Measurements from ENCODE around the gene FHOD1. TPM values are rescaled to one million over a fixed set of nuclear protein-coding genes. Genes with fewer than 3 reads are reported as not detected.
A peak's percentile ranks its signal among the peaks of the same experiment; 100 is the strongest.

FHOD1 gene
- total and polyA plus RNA-seq, 10 of the 15 experiments (the other 5 are each of a cell fraction or from before 2014, with no cell fraction given), result 8.9 to 65.7 (median 18.1) TPM

DNA sequence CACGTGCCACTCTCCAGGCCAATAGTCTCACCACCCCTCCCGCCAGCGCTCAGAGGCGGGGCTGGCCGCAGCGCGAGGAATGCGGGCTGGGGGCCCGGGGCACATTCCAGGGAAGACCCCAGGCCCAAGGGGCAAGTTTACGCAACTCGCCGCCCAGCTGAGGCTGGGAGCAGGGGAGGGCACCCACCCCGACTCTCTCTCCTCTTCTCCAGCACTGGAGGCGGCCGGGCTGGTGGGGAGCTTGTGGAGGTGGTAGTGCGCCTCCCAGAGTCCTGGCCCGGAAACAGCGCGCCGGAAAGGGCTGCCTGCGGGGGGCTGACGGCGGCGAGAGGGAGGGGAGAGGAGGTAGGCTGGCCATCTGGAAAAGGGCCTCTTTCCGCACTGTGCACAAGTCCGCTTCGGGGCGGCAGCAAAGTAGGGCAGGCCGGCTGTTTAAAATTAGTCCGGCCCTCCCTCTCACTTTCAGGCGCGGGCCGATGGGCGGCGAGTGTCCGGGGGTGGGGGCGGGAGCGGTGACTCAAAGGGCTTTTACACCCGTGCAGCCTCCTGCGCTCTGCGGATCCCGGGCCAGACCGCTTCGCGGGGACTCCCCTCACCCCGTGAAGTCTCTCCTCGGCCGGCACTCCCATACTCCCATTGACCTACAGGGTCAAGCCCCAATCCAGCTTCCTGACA, 1.1 kb downstream of the FHOD1 start (continued):
- TF ChIP-seq, protein P1, sequence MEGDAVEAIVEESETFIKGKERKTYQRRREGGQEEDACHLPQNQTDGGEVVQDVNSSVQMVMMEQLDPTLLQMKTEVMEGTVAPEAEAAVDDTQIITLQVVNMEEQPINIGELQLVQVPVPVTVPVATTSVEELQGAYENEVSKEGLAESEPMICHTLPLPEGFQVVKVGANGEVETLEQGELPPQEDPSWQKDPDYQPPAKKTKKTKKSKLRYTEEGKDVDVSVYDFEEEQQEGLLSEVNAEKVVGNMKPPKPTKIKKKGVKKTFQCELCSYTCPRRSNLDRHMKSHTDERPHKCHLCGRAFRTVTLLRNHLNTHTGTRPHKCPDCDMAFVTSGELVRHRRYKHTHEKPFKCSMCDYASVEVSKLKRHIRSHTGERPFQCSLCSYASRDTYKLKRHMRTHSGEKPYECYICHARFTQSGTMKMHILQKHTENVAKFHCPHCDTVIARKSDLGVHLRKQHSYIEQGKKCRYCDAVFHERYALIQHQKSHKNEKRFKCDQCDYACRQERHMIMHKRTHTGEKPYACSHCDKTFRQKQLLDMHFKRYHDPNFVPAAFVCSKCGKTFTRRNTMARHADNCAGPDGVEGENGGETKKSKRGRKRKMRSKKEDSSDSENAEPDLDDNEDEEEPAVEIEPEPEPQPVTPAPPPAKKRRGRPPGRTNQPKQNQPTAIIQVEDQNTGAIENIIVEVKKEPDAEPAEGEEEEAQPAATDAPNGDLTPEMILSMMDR (IDR thresholded peaks at IDR 0.05 in 2 of 3, conservative IDR thresholded peaks at IDR 0.05 in 1 of 3; ENCODE audit: control insufficient read depth in 2 of 3, extremely low read depth in 1 of 3, insufficient read depth in 1 of 3, low read depth in 3 of 3, low read length in 3 of 3), result peak; percentile 40 to 59 (median 44); a peak in 5 of 6 replicates
- TF ChIP-seq ETV6 (conservative IDR thresholded peaks at IDR 0.05 in 1 of 2, IDR thresholded peaks at IDR 0.05 in 1 of 2; ENCODE audit: borderline replicate concordance in 1 of 2, low read depth in 1 of 2) (peak in 1 of 2 experiments; percentile 0; a peak in 1 of 4 replicates), CBX3 (IDR thresholded peaks at IDR 0.05; ENCODE audit: borderline replicate concordance, low read depth) (no peak), TARDBP (IDR thresholded peaks at IDR 0.05; ENCODE audit: borderline replicate concordance) (no peak), ZNF274 (IDR thresholded peaks at IDR 0.05; ENCODE audit: insufficient read depth, insufficient read length) (no peak), LARP7 (IDR thresholded peaks at IDR 0.05) (0 out of 2 replicates have a peak, but pooled peaks have one; percentile 41), BCL11A (IDR thresholded peaks at IDR 0.05; ENCODE audit: low read depth, low read length) (no peak), BRCA1 (IDR thresholded peaks at IDR 0.05; ENCODE audit: low read depth, low read length) (no peak)
- TF ChIP-seq, protein P2, sequence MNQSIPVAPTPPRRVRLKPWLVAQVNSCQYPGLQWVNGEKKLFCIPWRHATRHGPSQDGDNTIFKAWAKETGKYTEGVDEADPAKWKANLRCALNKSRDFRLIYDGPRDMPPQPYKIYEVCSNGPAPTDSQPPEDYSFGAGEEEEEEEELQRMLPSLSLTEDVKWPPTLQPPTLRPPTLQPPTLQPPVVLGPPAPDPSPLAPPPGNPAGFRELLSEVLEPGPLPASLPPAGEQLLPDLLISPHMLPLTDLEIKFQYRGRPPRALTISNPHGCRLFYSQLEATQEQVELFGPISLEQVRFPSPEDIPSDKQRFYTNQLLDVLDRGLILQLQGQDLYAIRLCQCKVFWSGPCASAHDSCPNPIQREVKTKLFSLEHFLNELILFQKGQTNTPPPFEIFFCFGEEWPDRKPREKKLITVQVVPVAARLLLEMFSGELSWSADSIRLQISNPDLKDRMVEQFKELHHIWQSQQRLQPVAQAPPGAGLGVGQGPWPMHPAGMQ (IDR thresholded peaks at IDR 0.05; ENCODE audit: borderline replicate concordance), result no peak
- TF ChIP-seq, protein P3, sequence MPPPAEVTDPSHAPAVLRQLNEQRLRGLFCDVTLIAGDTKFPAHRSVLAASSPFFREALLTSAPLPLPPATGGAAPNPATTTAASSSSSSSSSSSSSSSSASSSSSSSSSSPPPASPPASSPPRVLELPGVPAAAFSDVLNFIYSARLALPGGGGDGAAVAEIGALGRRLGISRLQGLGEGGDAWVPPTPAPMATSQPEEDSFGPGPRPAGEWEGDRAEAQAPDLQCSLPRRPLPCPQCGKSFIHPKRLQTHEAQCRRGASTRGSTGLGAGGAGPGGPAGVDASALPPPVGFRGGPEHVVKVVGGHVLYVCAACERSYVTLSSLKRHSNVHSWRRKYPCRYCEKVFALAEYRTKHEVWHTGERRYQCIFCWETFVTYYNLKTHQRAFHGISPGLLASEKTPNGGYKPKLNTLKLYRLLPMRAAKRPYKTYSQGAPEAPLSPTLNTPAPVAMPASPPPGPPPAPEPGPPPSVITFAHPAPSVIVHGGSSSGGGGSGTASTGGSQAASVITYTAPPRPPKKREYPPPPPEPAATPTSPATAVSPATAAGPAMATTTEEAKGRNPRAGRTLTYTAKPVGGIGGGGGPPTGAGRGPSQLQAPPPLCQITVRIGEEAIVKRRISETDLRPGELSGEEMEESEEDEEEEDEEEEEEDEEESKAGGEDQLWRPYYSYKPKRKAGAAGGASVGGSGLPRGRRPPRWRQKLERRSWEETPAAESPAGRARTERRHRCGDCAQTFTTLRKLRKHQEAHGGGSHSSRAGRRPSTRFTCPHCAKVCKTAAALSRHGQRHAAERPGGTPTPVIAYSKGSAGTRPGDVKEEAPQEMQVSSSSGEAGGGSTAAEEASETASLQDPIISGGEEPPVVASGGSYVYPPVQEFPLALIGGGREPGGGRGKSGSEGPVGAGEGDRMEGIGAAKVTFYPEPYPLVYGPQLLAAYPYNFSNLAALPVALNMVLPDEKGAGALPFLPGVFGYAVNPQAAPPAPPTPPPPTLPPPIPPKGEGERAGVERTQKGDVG (CRISPR knock-in tag; IDR thresholded peaks at IDR 0.05), result no peak

All from GM12878 (cell line).